A673 (cell line): ENCODE results near the gene DSTN. TPM values are rescaled to one million over a fixed set of nuclear protein-coding genes. Genes with fewer than 3 reads are reported as not detected.

ENCODE experiments used
- BruUV-seq: library from RNA; stranded (reverse); fragments of 400-500 nt; replicated peaks from 2 replicates; lab custom pipeline; 2021; lab: Mats Ljungman, UMichigan
- CTCF ChIA-PET: fragments of 300-600 bp; sonication (Branson Sonifier 250); formaldehyde crosslinking; loops from one replicate; lab custom pipeline; 2022; ENCODE audit warnings: antibody characterized with exemption; lab: Charles Lee
- POLR2A ChIA-PET: fragments of 300-600 bp; sonication (Branson Sonifier 250); formaldehyde crosslinking; loops from one replicate; lab custom pipeline; 2022; ENCODE audit warnings: antibody characterized with exemption; ENCODE audit not compliant: low non-redundant PET; lab: Charles Lee
- DNase-seq: peaks from one replicate; pipeline ENCODE4 v3.0.0-alpha.2; 2015; ENCODE audit warnings: low spot score
- H3K27ac ChIP-seq: fragments of 200-600 bp; sonication (generic); 2 replicates; pipeline ENCODE4 v1.5.1; 2016; ENCODE audit warnings: mixed run types, low read depth, mild to moderate bottlenecking, mixed read lengths, antibody characterized with exemption, low read length; ENCODE audit not compliant: poor library complexity, severe bottlenecking
- H3K27me3 ChIP-seq: fragments of 200-600 bp; sonication (generic); replicated peaks from 2 replicates; pipeline ENCODE4 v1.6.1; 2017; ENCODE audit warnings: mixed run types, low read depth, mild to moderate bottlenecking, mixed read lengths, antibody characterized with exemption, low read length; ENCODE audit not compliant: insufficient read depth, poor library complexity
- H3K36me3 ChIP-seq: fragments of 200-600 bp; sonication (generic); 2 replicates; pipeline ENCODE4 v1.6.1; 2016; ENCODE audit warnings: mixed run types, mild to moderate bottlenecking, mixed read lengths, antibody characterized with exemption, low read length; ENCODE audit not compliant: insufficient read depth, poor library complexity, severe bottlenecking
- H3K4me1 ChIP-seq: fragments of 200-600 bp; sonication (generic); 2 replicates; pipeline ENCODE4 v1.6.1; 2017; ENCODE audit warnings: mixed run types, mild to moderate bottlenecking, mixed read lengths, antibody characterized with exemption, low read length; ENCODE audit not compliant: insufficient read depth, poor library complexity, severe bottlenecking
- H3K4me3 ChIP-seq: fragments of 200-600 bp; sonication (generic); 2 replicates; pipeline ENCODE4 v1.5.1; 2016; ENCODE audit warnings: low read depth, mixed run types, mild to moderate bottlenecking, mixed read lengths, low read length; ENCODE audit not compliant: poor library complexity, severe bottlenecking
- H3K9me3 ChIP-seq: fragments of 200-600 bp; sonication (generic); 2 replicates; pipeline ENCODE4 v1.6.1; 2016; ENCODE audit warnings: mixed run types, low read depth, mild to moderate bottlenecking, mixed read lengths, antibody characterized with exemption, low read length; ENCODE audit not compliant: poor library complexity, severe bottlenecking
- EZH2 ChIP-seq: fragments of 200-600 bp; sonication (generic); IDR thresholded peaks from 2 replicates; pipeline ENCODE4 v1.6.1; 2017; ENCODE audit warnings: borderline replicate concordance, low read depth, mild to moderate bottlenecking, mixed read lengths, antibody characterized with exemption, low read length; ENCODE audit not compliant: poor library complexity, severe bottlenecking
- intact Hi-C: fragments of 100-400 bp; cut with micrococcal nuclease; formaldehyde crosslinking; loops from one replicate; pipeline ENCODE4 v1.10.0; 2022; ENCODE audit not compliant: unreplicated experiment
- total RNA-seq: library from RNA; stranded (reverse); gene quantifications from 2 replicates; pipeline ENCODE4 v1.2.3, GENCODE V29; 2021
- TF ChIP-seq, protein P1 (sequence below): fragments of 300-800, 200-600 bp; sonication (generic); conservative IDR thresholded peaks from 2 replicates; pipeline ENCODE4 v1.5.1; 2017; ENCODE audit warnings: low read depth, mild to moderate bottlenecking, antibody characterized with exemption, low read length, moderate library complexity, mixed read lengths

Gene DSTN
- total RNA-seq, 1 experiment from 2014 or later: 159 TPM

DNA sequence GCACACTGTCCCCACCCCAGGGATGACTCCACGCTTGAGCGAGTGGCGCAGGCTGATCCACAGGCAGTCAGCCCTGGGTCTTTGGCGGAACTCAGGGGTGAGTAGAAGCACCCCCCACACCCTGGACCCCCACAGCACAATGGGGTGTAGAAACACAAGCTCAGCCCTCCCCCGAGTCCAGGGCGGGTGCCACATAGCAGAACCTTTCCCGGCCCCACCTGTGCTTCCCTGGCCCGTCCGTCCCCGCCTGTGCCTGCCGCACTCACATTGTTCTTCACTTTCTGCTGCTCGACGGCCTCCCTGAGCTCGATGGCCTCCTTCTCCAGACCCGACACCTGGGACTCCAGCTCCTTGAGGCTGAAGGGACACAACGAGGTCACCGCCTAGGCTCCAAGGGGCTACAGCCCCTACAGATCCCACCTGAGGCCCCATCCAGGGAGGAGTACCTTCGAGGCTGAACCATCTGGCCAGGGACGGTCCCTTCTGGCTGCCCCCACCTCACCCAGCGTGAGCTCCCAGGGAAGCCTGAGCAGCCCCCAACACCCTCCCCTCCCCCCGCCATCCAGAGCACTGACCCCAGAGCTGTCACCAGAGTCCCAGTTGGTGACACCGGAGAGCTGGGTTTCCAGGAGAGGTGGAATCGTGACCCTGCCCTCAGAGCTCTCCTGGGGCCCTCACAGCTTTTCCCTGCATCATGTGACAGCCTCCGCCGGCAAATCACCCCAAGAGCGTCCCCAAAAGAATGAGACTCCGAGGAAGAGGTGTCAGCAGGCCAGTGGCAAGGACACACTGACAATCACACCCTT lies 55.6 kb downstream of the DSTN start:
- H3K36me3 ChIP-seq: peaks cover 13% of the 10 kb centered on the region
- CTCF ChIA-PET: no interaction called here
- DNase-seq: no peak

DNA sequence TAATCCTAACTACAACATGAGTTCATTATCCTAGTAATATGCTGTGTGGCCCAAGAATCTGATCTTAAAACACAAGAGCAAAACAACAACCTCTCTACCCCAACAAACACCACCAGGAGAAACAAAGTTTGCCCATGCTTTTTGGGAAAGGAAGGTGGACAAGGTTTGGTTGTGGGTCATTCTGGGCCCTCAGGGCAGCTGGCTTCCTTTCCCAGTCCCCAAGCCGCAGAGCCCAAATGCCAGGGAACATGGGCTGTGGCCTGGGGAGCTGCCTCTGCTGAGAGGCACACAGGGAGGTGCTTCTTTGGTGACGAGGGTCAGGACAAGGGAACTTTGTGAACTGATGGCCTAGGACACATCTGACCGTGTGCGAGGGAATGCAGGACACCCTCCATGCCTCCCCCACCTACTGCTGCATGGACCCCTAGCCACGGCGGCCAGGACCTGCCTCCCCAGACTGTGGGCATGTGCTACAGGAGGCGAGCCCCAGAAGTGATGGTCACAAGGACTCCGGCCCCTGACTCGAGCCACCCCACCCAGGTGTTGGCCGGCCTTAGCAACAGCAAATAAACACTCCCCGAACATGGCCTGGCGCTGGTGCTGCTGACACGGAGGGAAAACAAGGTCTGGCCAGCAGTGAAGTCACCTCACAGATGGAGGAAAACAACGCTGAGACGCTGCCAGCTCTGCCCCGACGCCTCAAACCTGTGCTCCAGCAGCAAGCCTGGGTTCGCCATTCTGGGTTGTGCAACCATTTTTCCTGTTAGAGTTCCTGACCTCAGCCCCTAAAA lies 56.5 kb downstream of the DSTN start:
- H3K27me3 ChIP-seq: no peaks in the 10 kb centered on the region
- peaks cover 12% of the 10 kb centered on the region for H3K36me3 ChIP-seq
- no peak overlapping the region for H3K4me3 ChIP-seq
- TF ChIP-seq, protein P1, sequence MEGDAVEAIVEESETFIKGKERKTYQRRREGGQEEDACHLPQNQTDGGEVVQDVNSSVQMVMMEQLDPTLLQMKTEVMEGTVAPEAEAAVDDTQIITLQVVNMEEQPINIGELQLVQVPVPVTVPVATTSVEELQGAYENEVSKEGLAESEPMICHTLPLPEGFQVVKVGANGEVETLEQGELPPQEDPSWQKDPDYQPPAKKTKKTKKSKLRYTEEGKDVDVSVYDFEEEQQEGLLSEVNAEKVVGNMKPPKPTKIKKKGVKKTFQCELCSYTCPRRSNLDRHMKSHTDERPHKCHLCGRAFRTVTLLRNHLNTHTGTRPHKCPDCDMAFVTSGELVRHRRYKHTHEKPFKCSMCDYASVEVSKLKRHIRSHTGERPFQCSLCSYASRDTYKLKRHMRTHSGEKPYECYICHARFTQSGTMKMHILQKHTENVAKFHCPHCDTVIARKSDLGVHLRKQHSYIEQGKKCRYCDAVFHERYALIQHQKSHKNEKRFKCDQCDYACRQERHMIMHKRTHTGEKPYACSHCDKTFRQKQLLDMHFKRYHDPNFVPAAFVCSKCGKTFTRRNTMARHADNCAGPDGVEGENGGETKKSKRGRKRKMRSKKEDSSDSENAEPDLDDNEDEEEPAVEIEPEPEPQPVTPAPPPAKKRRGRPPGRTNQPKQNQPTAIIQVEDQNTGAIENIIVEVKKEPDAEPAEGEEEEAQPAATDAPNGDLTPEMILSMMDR: no peak
- TF ChIP-seq EZH2: no peak
- no peak overlapping the region for H3K27ac ChIP-seq
- CTCF ChIA-PET: no interaction called here
- intact Hi-C loops: no loop called here
- POLR2A ChIA-PET: no interaction called here
- no peaks in the 10 kb centered on the region for H3K9me3 ChIP-seq
- no peak for DNase-seq
- no peaks in the 10 kb centered on the region for H3K4me1 ChIP-seq
- BruUV-seq: no TSS peak

More for the DNA sequence above, 55.6 kb downstream of the DSTN start:
- BruUV-seq: no TSS peak
- Histone ChIP-seq H3K9me3 (no peaks in the 10 kb centered on the region), H3K4me3 (no peak overlapping the region), H3K4me1 (no peaks in the 10 kb centered on the region), H3K27ac (no peak overlapping the region), H3K27me3 (no peaks in the 10 kb centered on the region)
- intact Hi-C loops: no loop called here
- TF ChIP-seq, protein P1: no peak
- no peak for TF ChIP-seq EZH2
- POLR2A ChIA-PET: no interaction called here

DNA sequence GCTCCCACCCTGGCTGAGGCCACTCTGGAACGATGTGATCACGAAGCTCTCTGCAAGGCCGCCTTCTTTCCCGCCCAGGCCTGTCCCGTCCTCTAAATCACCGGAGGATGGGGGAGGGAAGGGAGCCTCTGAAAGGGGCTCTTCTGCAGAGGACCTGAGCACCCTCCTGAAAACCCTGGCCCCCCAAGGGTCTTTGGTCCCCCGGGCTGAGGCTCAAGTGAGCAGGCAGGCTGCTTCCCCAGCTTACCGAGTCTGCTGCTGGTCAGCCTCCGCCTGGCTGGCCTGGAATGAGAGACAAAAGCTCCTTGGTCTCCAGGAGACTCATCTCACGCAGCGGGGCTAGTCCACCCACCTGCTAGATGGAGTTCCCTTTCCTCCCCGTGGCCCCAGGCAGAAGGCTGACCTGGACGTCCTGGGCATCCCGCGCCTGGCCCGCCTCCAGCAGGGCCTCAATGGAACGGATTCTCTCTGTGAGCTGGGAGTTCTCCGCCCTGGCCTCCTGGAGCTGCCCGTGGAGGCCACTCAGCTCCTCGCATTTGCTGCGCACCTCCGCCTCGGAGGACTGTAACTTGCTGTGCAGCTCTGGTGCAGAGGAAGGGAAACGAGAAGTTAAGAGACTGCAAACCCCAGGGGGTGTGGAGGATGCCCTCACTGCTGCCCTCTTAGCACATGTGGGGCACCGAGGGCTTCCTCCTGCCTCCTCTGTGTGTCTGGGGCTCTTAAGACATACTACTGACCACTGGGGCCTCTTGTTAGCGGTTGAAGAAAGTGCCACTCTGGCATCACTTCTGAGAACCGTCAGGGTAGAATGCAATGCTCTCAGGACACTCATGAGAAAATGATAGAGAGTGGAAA lies 57.5 kb downstream of the DSTN start:
- TF ChIP-seq EZH2: no peak
- TF ChIP-seq, protein P1: no peak
- intact Hi-C loops: no loop called here
- DNase-seq: no peak
- ChIA-PET POLR2A (no interaction called here), CTCF (no interaction called here)
- BruUV-seq: no TSS peak
- H3K36me3 ChIP-seq: peaks cover 11% of the 10 kb centered on the region
- no peak overlapping the region for H3K4me3 ChIP-seq
- H3K4me1 ChIP-seq: no peaks in the 10 kb centered on the region
- H3K9me3 ChIP-seq: no peaks in the 10 kb centered on the region
- H3K27ac ChIP-seq: no peak overlapping the region
- H3K27me3 ChIP-seq: no peaks in the 10 kb centered on the region
